Endothelial cell (in vitro differentiated cells): Measurements from ENCODE around the gene FUT9. TPM values are rescaled to one million over a fixed set of nuclear protein-coding genes. Genes with fewer than 3 reads are reported as not detected.

Experiments
- DNase-seq: peaks from one replicate; pipeline ENCODE4 v3.0.0; 2021; ENCODE audit warnings: low spot score
- H3K27ac Mint-ChIP-seq: one replicate; pipeline ENCODE4 v1.8.0; 2021; ENCODE audit warnings: mixed read lengths, inconsistent platforms; ENCODE audit not compliant: unreplicated experiment
- H3K27me3 Mint-ChIP-seq: one replicate; pipeline ENCODE4 v1.8.0; 2021; ENCODE audit warnings: mild to moderate bottlenecking, moderate library complexity, mixed read lengths, inconsistent platforms; ENCODE audit not compliant: unreplicated experiment
- H3K36me3 Mint-ChIP-seq: one replicate; pipeline ENCODE4 v1.8.0; 2021; ENCODE audit warnings: mild to moderate bottlenecking, low read depth, mixed read lengths, inconsistent platforms; ENCODE audit not compliant: unreplicated experiment
- H3K4me1 Mint-ChIP-seq: one replicate; pipeline ENCODE4 v1.8.0; 2021; ENCODE audit warnings: mild to moderate bottlenecking, mixed read lengths, inconsistent platforms; ENCODE audit not compliant: unreplicated experiment
- H3K4me3 Mint-ChIP-seq: one replicate; pipeline ENCODE4 v1.8.0; 2021; ENCODE audit warnings: mild to moderate bottlenecking, mixed read lengths, inconsistent platforms; ENCODE audit not compliant: unreplicated experiment
- H3K9me3 Mint-ChIP-seq: one replicate; pipeline ENCODE4 v1.8.0; 2021; ENCODE audit warnings: mixed read lengths, inconsistent platforms; ENCODE audit not compliant: unreplicated experiment
- total RNA-seq: library from RNA; stranded (reverse); fragmentation: NEBNext Ultra II Directional; extraction: Animal tissue kit (Norgen Biotek cat#: 25700); gene quantifications from one replicate; pipeline ENCODE4 v1.2.1, GENCODE V29; 2021; ENCODE audit not compliant: unreplicated experiment
- TF ChIP-seq, protein P1 (sequence below): fragments of 200-600 bp; sonication (generic); IDR thresholded peaks from one replicate; pipeline ENCODE4 v1.5.0; 2021; ENCODE audit warnings: antibody characterized with exemption; ENCODE audit not compliant: unreplicated experiment

Gene FUT9
- total RNA-seq, 1 donor from 2014 or later: 5.7 TPM

DNA sequence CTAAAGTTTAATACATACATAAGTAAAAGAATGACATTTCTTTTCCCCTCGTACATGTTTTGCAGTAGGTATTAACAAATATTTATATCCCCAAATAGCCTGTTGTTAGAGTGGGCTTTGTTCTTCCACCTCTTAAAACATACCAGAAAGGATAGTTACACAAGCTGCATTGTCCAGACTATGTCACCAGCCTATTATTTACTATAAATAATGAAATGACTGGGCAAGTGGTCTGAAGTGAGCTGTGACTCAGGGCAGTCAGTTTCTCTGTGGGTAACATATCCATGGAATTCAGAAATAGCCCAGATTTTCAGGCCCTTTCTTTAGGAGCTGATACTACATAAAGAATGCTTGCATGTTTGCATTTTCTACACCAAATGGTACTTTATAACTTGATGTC is 60.1 kb downstream of the FUT9 start:
- no peaks in the 10 kb centered on the region for H3K9me3 Mint-ChIP-seq
- no peaks in the 10 kb centered on the region for H3K27me3 Mint-ChIP-seq
- no peak for DNase-seq
- H3K36me3 Mint-ChIP-seq: no peaks in the 10 kb centered on the region
- TF ChIP-seq, protein P1, sequence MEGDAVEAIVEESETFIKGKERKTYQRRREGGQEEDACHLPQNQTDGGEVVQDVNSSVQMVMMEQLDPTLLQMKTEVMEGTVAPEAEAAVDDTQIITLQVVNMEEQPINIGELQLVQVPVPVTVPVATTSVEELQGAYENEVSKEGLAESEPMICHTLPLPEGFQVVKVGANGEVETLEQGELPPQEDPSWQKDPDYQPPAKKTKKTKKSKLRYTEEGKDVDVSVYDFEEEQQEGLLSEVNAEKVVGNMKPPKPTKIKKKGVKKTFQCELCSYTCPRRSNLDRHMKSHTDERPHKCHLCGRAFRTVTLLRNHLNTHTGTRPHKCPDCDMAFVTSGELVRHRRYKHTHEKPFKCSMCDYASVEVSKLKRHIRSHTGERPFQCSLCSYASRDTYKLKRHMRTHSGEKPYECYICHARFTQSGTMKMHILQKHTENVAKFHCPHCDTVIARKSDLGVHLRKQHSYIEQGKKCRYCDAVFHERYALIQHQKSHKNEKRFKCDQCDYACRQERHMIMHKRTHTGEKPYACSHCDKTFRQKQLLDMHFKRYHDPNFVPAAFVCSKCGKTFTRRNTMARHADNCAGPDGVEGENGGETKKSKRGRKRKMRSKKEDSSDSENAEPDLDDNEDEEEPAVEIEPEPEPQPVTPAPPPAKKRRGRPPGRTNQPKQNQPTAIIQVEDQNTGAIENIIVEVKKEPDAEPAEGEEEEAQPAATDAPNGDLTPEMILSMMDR: no peak
- no peak overlapping the region for H3K4me3 Mint-ChIP-seq
- no peaks in the 10 kb centered on the region for H3K4me1 Mint-ChIP-seq
- H3K27ac Mint-ChIP-seq: no peak overlapping the region

GRCh38 chr6:96086745-96087144 is 71.0 kb downstream of the FUT9 start:
- no peaks in the 10 kb centered on the region for H3K27me3 Mint-ChIP-seq
- no peaks in the 10 kb centered on the region for H3K4me1 Mint-ChIP-seq
- H3K27ac Mint-ChIP-seq: no peak overlapping the region
- H3K9me3 Mint-ChIP-seq: no peaks in the 10 kb centered on the region
- no peaks in the 10 kb centered on the region for H3K36me3 Mint-ChIP-seq
- no peak overlapping the region for H3K4me3 Mint-ChIP-seq
- TF ChIP-seq, protein P1: no peak
- no peak for DNase-seq

DNA sequence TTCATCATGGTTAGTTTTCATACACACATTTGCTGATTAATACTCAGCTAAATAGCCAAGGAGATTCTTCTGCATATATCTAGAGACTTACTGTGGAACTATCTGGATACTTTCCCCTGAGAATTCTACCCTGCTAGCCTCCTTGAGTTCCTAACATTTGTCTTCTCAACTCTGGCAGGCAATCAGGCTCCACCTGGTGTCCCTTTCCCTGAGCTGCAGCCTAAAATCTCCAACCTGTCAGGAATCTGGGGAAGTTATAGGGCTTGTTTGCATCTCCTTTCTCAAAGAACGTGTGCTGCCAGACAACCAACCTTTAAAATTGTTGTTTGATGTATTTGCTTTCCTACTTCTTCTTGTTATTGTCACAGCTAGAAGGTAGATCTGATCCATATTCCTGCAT is 73.4 kb downstream of the FUT9 start:
- no peaks in the 10 kb centered on the region for H3K4me1 Mint-ChIP-seq
- DNase-seq: peak; percentile 31
- no peaks in the 10 kb centered on the region for H3K9me3 Mint-ChIP-seq
- H3K36me3 Mint-ChIP-seq: no peaks in the 10 kb centered on the region
- TF ChIP-seq, protein P1: peak; percentile 53
- no peak overlapping the region for H3K27ac Mint-ChIP-seq
- no peaks in the 10 kb centered on the region for H3K27me3 Mint-ChIP-seq
- H3K4me3 Mint-ChIP-seq: no peak overlapping the region

- Mint-ChIP-seq H3K4me1 (no peaks in the 10 kb centered on the region), H3K36me3 (no peaks in the 10 kb centered on the region), H3K27me3 (no peaks in the 10 kb centered on the region), H3K9me3 (no peaks in the 10 kb centered on the region), H3K4me3 (no peak overlapping the region), H3K27ac (no peak overlapping the region)
- TF ChIP-seq, protein P1: no peak
- no peak for DNase-seq
Measured at GRCh38 chr6:96094077-96094476, 78.3 kb downstream of the FUT9 start.

DNA sequence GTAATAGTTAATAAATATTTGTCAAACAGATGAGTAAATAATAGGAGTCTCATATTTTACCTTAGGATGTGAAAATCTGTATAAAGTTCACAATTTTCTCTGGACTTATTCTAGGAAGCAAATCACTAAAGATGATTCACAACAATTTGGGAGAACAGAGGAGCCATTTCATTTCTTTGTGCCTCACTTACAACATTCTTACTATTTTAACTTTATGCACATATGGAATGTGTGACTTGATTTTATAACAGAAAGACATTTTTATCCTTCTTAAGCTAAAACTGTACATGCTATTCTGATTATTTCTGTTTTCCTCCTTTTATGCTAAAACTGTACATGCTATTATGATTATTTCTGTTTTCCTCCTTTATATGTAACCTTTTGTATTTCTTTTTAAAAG is 83.3 kb downstream of the FUT9 start:
- no peaks in the 10 kb centered on the region for H3K27me3 Mint-ChIP-seq
- H3K4me3 Mint-ChIP-seq: no peak overlapping the region
- TF ChIP-seq, protein P1: no peak
- H3K36me3 Mint-ChIP-seq: no peaks in the 10 kb centered on the region
- no peaks in the 10 kb centered on the region for H3K9me3 Mint-ChIP-seq
- no peak overlapping the region for H3K27ac Mint-ChIP-seq
- H3K4me1 Mint-ChIP-seq: no peaks in the 10 kb centered on the region
- DNase-seq: no peak
